ENCODE data around the gene FBXO15. TPM values are rescaled to one million over a fixed set of nuclear protein-coding genes. Genes with fewer than 3 reads are reported as not detected.
A peak's percentile ranks its signal among the peaks of the same experiment; 100 is the strongest.

FBXO15 gene
- total RNA-seq, 1 donor = 0.63 TPM

DNA sequence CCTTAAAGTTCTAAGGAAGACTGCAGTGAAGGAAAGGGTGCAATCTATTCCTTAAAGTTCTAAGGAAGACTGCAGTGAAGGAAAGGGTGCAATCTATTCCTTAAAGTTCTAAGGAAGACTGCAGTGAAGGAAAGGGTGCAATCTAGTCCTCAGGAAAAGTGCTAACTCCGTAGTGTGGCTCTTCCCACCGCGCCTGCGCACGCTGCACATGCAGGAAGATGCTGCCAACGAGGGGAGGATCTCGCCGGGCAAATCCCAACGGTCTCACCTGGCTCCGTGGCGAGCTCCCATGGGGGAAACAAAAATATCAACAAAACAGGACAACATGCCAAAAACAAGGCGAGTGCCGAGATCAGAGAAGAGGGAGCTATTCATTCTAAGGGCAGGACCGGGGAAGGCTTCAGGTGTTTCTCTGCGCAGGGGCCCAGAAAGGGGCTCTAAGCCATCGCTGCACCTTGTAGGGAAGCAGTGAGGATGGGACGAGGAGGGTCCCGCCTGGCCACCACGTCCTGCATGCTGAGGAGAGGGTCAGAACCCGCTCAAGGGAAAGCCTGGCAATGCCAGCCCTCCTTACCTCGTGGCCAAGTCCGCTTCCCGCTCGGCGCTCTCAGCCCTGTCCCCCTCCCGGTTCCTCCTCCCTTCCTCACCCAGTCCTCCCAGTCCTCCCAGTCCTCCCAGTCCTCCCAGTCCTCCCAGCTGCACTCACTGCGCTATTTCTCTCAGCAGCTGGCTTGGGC lies 25.2 kb upstream of the FBXO15 start:
- Histone ChIP-seq H3K4me1 (ENCODE audit: insufficient read depth, low read length) (no peaks in the 10 kb centered on the region), H3K9me3 (ENCODE audit: low read depth, low read length) (no peaks in the 10 kb centered on the region), H3K27me3 (ENCODE audit: insufficient read depth, low read length) (no peaks in the 10 kb centered on the region), H3K4me3 (ENCODE audit: low read length) (no peak overlapping the region)

DNA sequence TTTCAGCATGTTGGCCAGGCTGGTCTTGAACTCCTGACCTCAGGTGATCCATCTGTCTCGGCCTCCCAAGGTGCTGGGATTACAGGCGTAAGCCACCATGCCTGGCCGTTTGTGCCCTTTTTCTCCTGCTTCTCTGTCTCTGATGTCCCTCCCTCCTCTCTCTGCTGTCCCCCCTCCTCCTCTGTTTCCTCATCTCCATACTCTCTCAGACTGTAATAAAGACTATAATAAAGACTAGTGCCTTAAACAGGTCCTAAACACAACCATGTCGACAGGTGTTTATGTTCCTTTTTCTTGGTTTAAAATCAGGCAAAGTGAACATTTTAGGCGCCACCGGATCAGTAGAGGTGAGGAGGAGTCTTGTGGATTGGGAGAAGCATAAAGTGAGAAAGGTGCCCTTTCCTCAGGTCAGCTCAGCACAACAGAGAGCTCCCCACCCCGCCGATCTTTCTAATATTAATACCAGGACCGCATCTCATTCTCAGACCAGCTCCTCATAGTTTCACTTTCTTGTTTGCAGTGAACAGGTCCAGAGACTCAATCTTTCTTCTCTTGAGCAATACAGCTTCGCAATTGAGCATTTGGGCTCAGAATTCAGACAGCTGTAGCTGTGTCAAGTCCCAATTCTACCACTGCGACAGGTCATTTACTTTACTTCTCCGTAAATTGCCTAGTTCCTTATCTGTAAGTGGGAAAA lies 24.4 kb upstream of the FBXO15 start:
- Histone ChIP-seq H3K9me3 (ENCODE audit: low read depth, low read length) (no peaks in the 10 kb centered on the region), H3K4me1 (ENCODE audit: insufficient read depth, low read length) (no peaks in the 10 kb centered on the region), H3K4me3 (ENCODE audit: low read length) (no peak overlapping the region)

DNA sequence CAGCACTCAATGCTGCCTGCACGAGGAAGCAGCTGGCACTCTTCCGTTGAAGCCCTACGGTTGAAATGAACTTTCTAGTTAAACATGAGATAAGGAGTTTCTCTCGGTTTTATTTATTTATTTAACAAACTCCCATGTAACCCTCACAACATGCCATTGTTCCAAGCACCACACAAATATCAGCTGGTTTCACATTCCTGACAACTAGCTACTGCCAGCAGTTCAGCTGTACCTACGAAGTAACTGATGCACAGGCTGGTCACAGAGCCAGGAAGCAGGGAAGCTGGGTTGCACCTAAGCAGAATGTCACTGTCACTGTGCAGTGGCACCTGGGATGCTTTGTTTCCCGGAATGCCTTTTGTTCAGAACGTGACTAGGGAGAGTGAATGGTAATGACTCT lies 18.8 kb upstream of the FBXO15 start:
- no peak overlapping the region for H3K4me3 ChIP-seq (ENCODE audit: low read length)
- no peaks in the 10 kb centered on the region for H3K4me1 ChIP-seq (ENCODE audit: insufficient read depth, low read length)
- no peaks in the 10 kb centered on the region for H3K9me3 ChIP-seq (ENCODE audit: low read depth, low read length)
- H3K27me3 ChIP-seq (ENCODE audit: insufficient read depth, low read length) = no peaks in the 10 kb centered on the region

More for the DNA sequence above, 24.4 kb upstream of the FBXO15 start:
- no peaks in the 10 kb centered on the region for H3K27me3 ChIP-seq (ENCODE audit: insufficient read depth, low read length)

DNA sequence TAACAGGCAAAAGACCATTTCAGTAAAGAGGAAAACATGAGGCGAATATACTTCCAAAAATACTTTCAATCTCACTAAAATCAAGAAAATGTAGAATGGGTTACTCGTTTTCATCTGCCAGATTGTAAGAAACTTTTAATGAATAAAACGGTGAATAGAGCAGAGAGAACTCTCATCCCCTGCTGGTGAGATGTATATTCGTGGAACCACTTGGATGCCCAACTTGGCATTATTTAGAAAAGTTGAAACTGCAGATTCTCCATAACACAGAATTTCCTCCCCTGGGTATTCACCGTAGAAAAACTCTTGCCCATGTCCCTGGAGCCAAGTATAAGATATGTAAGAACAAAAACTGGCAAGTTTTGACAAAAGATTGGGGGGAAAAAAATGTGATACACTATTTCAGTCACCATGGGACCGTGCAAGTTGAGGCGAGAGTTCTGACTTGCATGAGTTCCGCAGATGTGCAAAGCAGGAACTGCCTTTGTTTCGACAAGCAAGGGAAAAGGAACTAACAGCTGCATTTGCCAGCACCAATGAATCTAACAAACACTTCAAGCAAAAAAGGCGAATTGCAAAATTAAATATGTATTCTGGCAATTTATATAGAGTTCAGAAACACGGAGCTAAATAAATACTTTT lies 15.5 kb upstream of the FBXO15 start:
- Histone ChIP-seq H3K4me3 (ENCODE audit: low read length) (no peak overlapping the region), H3K4me1 (ENCODE audit: insufficient read depth, low read length) (no peaks in the 10 kb centered on the region), H3K27me3 (ENCODE audit: insufficient read depth, low read length) (no peaks in the 10 kb centered on the region), H3K9me3 (ENCODE audit: low read depth, low read length) (no peaks in the 10 kb centered on the region)

DNA sequence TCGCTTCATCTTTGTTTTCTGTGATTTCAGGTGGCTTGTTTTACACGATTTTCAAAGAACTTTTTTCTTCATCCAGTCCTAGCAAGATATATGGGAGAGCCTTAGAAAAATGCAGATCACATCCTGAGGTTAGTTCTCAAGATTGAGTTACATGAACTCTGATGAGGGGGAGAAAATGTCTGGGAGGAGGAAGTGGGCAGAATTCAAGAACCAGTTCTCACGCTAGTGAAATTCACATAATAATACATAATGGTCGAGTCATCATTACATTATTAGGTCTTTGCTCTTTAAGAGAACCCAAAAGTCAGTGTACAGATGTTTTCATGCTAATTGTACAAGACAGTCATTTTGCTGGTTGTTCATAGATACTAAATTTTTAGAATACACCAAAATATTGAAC lies 7.6 kb upstream of the FBXO15 start:
- Histone ChIP-seq H3K27me3 (ENCODE audit: insufficient read depth, low read length) (no peaks in the 10 kb centered on the region), H3K9me3 (ENCODE audit: low read depth, low read length) (no peaks in the 10 kb centered on the region), H3K4me3 (ENCODE audit: low read length) (no peak overlapping the region), H3K4me1 (ENCODE audit: insufficient read depth, low read length) (no peaks in the 10 kb centered on the region)

DNA sequence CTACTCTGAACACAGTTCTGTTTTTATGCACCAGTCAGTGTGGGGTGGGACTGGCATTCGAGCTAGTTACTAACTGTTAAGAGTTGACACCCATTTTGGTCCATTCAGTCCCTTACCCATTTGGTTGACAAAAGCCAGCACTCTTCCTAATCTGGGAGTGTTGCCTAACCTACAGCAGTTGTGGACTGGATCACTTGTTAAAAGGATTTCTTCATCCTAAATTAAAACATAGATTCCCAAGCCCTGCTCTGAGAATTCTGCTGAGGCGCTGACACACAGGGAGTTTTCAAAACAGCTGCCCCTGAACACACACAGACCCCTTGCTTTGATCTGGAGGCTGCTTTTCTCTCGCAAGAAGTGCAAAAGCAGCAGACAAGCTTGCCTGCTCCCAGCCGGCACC lies 7.1 kb upstream of the FBXO15 start:
- no peak overlapping the region for H3K4me3 ChIP-seq (ENCODE audit: low read length)
- H3K4me1 ChIP-seq (ENCODE audit: insufficient read depth, low read length) = peaks cover 2% of the 10 kb centered on the region
- no peaks in the 10 kb centered on the region for H3K9me3 ChIP-seq (ENCODE audit: low read depth, low read length)
- H3K27me3 ChIP-seq (ENCODE audit: insufficient read depth, low read length) = no peaks in the 10 kb centered on the region

DNA sequence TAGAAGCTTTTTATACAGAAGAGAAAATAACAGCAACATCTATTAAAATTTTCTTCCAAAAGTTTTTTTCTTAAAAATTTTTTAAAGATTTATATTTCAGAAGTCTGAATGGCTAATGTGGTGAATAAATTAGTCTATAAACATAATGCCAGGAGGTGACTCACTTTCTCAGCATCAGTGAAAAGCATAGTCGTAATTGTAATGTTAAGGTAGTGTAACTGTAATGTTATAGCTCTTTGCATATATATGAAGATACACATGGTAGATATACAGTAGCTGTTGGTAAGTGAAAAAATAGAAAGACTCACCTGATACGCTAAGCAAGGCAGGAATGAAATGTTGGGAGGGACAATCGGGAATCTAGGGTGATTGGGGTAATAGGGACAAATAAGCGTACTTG lies 6.2 kb upstream of the FBXO15 start:
- no peak overlapping the region for H3K4me3 ChIP-seq (ENCODE audit: low read length)
- no peaks in the 10 kb centered on the region for H3K27me3 ChIP-seq (ENCODE audit: insufficient read depth, low read length)
- peaks cover 8% of the 10 kb centered on the region for H3K4me1 ChIP-seq (ENCODE audit: insufficient read depth, low read length)
- H3K9me3 ChIP-seq (ENCODE audit: low read depth, low read length) = no peaks in the 10 kb centered on the region

DNA sequence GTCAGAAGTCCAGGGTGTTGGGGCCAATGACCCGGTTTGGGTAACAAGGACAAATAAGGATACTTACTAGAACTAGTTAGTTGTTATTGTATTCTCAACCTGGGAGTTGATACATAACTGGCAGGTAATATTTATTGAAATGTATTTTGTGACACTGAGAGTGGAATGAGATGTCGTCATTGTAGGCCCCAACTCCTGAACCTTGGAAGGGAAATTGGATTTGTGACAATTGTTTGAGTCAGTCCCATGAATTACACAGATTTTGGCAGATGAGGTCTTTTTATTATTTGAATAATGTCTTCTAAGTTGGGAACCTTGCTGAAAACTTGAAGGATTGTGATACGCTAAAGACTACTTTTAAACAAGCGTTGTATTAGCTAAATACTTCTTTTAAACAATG lies 5.7 kb upstream of the FBXO15 start:
- Histone ChIP-seq H3K9me3 (ENCODE audit: low read depth, low read length) (no peaks in the 10 kb centered on the region), H3K4me3 (ENCODE audit: low read length) (no peak overlapping the region), H3K4me1 (ENCODE audit: insufficient read depth, low read length) (peaks cover 11% of the 10 kb centered on the region), H3K27me3 (ENCODE audit: insufficient read depth, low read length) (no peaks in the 10 kb centered on the region)

DNA sequence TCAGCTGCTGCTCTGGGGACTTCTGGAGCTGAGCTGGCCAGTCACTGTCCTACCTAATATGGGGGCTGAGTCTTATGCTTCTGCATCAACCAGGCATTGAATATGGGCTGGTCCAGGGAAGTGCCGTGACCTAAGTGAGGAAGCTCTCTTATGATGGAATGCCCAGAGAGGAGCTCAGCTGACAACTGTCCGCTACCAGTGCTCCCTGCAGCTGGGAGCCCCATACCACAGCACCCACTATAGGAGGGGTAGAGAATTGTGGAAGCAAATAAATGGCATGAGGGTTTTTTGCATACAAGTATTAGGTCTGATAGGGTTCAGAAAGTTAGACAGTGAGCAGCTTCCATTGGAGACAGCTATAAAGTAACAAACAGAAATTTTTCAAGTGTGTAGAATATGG lies 5.2 kb upstream of the FBXO15 start:
- no peak overlapping the region for H3K4me3 ChIP-seq (ENCODE audit: low read length)
- no peaks in the 10 kb centered on the region for H3K27me3 ChIP-seq (ENCODE audit: insufficient read depth, low read length)
- H3K9me3 ChIP-seq (ENCODE audit: low read depth, low read length) = no peaks in the 10 kb centered on the region
- peaks cover 11% of the 10 kb centered on the region for H3K4me1 ChIP-seq (ENCODE audit: insufficient read depth, low read length)

DNA sequence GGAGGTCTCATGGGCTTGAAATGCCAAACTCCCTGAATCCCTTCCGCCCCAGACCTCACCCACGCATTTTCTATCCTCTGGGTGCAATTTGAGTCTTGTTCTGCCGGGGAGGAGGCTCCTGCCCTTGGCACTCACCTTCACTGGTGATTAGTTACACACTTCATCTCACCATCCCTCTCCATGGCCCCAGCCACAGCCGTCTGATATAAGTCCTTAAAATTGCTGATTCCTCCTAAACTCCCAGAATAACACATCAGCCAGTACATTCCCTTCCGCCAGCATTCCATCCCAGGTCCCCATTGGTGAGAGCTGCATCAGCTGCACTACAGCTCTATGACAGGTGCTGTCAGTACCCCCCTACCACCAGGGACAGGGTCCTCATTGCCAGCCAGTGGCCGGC lies 4.6 kb upstream of the FBXO15 start:
- no peaks in the 10 kb centered on the region for H3K27me3 ChIP-seq (ENCODE audit: insufficient read depth, low read length)
- no peaks in the 10 kb centered on the region for H3K9me3 ChIP-seq (ENCODE audit: low read depth, low read length)
- H3K4me3 ChIP-seq (ENCODE audit: low read length) = no peak overlapping the region
- H3K4me1 ChIP-seq (ENCODE audit: insufficient read depth, low read length) = peaks cover 13% of the 10 kb centered on the region

DNA sequence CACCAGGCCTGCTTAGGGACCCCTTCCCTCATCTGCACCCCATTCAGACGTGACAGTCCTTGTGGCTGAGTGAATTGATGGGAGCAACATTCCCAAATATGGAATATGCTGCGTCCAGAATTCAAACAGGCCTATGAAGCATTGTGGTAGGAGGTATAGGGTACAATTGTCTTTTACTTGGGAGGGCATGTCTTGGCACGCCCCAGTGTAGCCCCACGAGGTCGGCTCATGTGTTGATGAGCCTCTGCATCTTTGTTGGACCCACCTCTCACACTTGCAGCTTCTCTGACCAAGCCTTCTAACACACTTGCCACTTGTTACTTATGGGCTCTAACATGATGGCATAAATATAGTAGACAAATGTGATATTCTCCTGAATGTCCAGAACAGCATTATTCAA lies 2.2 kb upstream of the FBXO15 start:
- Histone ChIP-seq H3K4me1 (ENCODE audit: insufficient read depth, low read length) (peaks cover 17% of the 10 kb centered on the region), H3K27me3 (ENCODE audit: insufficient read depth, low read length) (no peaks in the 10 kb centered on the region), H3K4me3 (ENCODE audit: low read length) (no peak overlapping the region), H3K9me3 (ENCODE audit: low read depth, low read length) (no peaks in the 10 kb centered on the region)

DNA sequence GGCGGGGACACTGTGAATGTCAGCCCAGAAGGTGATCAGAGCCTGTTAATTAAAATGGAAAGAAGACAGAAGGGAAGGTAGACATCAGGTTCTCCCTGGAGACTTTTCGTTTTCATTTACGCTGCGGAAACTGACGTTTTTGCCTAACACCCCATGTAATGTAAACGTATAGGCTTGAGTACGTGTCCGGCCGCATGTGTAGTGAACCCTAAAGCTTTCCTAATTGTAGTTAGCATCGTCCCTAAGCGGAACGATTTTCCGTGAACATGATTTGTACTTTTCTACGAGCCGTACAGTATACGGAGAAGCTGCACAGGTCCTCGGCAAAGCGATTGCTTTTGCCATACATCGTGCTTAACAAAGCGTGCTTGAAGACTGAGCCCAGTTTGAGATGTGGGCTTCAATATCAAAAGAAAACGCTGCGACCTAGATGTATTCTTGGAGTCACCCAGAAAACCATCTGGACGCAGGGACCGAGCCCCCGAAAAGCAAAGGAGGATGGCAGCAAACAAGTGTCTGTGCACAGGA lies 973 bp upstream of the FBXO15 start:
- Histone ChIP-seq H3K9me3 (ENCODE audit: low read depth, low read length) (no peaks in the 10 kb centered on the region), H3K27me3 (ENCODE audit: insufficient read depth, low read length) (no peaks in the 10 kb centered on the region), H3K4me3 (ENCODE audit: low read length) (peak overlapping the region; percentile 96), H3K4me1 (ENCODE audit: insufficient read depth, low read length) (peaks cover 17% of the 10 kb centered on the region)

DNA sequence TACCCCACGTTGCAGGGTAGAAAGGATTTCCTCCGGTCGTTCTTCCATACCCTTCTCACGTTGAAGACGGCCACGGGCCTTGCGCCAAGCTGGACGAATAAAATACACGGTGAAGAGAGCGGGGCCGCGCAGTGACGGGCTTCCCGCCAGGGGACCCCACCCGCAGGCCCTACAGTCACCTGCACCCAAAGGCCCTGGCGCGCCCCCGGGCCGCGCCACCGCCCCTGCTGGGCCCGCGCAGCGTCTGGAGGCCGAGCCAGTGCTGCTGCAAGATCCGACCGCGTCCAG lies 199 bp downstream of the FBXO15 start:
- Histone ChIP-seq H3K27me3 (ENCODE audit: insufficient read depth, low read length) (no peaks in the 10 kb centered on the region), H3K4me3 (ENCODE audit: low read length) (peak overlapping the region; percentile 96), H3K9me3 (ENCODE audit: low read depth, low read length) (no peaks in the 10 kb centered on the region), H3K4me1 (ENCODE audit: insufficient read depth, low read length) (peaks cover 17% of the 10 kb centered on the region)

DNA sequence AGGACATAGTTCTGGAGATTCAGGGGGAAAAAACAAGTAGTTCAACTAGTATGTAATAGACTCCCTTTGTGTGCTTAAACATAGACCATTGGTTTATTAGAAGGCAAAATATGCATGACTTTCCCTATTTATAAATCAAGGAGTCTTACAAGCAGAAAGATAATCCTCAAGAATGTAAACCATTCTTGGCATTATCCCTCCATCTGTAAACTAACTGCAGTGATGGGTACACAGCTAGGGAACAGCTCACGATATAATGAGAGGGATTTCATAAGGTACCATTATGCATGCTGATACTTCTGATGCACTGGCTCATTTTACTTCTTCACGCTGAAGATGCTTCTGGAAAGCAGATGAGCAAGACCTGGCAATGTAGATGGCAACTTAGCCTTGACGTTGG lies 878 bp downstream of the FBXO15 start:
- H3K4me3 ChIP-seq (ENCODE audit: low read length) = no peak overlapping the region
- H3K4me1 ChIP-seq (ENCODE audit: insufficient read depth, low read length) = peaks cover 17% of the 10 kb centered on the region
- no peaks in the 10 kb centered on the region for H3K9me3 ChIP-seq (ENCODE audit: low read depth, low read length)
- H3K27me3 ChIP-seq (ENCODE audit: insufficient read depth, low read length) = no peaks in the 10 kb centered on the region

DNA sequence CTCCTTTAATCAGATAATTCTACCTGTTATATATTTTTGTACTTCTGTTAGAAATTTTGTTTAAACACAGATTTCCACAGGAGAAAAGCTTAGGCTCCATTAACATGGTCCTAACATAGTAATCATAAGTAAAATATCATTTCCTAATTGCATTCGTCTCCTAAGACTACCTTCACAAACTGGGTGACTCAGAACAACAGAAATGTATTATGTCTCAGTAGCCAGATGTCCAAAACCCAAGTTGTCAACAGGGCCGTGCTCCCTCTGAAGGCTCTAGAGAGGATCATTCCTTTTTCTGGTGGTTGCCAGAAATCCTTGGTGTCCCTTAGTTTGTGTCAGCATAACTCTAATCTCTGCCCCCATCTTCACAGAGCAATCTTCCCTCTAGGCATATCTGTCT lies 5.4 kb downstream of the FBXO15 start:
- no peaks in the 10 kb centered on the region for H3K9me3 ChIP-seq (ENCODE audit: low read depth, low read length)
- H3K27me3 ChIP-seq (ENCODE audit: insufficient read depth, low read length) = no peaks in the 10 kb centered on the region

More for the DNA sequence above, 5.4 kb downstream of the FBXO15 start:
- Histone ChIP-seq H3K4me1 (ENCODE audit: insufficient read depth, low read length) (peaks cover 7% of the 10 kb centered on the region), H3K4me3 (ENCODE audit: low read length) (no peak overlapping the region)

Measured in mononuclear cell (primary cell).